ENCODE measurements around the gene AGA.

Gene AGA

DNA sequence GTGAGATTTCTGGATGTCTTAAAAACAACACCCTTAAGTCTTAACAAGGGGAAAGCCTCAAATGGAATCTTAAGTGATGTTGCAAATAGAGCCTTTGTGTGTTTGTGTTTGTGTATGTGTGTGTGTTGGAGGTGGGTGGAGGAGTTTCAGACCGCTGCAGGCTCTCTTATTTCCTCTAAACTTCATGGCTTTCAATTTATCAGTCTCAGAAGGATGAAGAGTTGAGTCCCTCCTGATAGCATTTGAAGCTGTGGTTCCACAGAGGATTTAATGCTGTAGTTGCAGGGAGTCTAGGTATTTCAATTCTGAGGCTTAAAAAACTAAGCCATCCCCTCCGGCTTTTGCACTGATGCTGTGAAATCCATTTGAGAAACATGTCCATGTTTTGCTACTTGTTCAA, 4.3 kb upstream of the AGA start:
- DNase-seq, result no peak

DNA sequence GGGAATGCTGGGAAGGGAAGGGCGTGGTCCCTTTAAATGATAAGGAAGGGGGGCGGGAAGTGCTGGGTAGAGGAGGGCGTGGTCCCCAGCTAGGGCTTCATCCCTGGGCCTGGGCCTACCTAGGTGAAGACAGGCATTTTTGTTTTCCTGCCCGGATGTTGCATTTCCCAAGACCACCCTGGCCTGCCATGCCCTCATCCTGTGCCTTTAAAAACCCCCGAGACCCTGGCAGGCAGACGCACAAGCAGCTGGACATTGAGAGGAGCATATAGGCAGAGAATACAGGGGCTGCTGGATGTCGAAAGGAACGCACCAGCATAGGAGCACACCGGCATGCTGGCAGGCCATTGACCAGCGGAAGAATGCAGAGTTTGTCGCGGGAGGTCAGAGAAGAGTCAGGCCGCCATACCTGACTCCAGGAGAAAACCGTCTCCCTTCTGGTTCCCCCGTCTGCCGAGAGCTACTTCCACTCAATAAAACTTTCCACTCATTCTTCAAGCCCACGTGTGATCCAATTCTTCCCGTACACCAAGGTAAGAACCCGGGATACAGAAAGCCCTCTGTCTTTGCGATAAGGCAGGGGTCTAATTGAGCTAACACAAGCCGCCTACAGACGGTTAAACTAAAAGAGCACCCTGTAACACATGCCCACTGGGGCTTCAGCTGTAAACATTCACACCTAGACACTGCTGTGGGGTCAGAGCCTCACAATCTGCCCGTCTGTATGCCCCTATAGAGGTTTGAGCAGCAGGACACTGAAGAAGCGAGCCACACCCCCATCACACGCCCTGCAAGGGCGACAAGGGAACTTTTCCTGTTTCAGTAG, 2.9 kb upstream of the AGA start:
- no peak for DNase-seq

DNA sequence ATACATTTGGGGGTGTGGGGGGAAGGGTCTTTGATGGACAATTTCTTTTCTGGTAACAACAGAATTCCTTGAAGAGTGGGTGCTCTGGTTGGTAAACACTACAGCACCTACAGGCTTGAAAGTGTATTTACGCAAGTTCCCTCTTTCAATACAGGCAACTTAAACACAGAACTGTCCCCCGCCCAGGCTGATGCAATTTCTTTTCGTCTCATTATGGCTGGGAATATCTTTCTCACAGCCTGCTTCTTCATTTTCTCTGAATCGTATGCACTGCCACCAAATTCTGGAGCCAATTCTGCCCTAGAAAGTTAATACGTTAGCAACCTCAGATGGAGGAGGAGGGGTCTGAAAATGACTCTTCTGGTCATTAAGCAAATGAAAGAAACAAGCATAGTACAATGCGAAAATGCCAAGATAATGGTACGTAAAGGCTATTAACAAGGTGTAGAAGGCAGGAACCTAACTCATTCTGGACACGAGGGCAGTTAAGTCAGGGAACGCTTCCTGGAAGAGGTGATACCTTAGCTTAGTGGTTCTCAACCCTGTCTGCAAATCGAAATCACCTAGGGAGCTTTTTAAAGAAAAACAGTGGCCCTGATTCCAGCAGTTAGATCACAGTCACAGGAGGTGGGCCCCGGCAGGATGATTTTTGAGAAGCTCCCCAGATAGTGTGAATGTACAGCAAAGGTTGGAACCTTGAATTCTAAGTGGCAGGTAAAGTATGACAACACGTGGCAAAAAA, 1.0 kb downstream of the AGA start:
- peak; percentile 42 for DNase-seq

DNA sequence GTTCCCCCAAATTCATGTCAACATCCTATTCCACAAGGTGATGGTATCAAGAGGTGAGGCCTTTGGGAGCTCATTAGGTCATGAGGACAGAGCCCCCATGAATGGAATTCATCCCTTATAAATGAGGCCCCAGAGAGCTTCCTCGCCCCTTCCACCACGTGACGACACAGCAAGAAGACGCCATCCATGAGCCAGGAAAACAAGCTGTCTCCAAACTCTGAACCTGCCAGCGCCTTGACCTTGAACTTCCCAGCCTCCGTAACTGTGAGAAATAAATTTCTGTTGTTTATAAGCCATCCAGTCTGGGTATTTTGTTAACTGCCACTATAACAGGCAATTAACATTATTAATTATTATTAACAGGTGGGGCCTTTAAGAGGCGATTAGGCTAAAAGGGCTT, 5.8 kb downstream of the AGA start:
- DNase-seq, result peak; percentile 7

DNA sequence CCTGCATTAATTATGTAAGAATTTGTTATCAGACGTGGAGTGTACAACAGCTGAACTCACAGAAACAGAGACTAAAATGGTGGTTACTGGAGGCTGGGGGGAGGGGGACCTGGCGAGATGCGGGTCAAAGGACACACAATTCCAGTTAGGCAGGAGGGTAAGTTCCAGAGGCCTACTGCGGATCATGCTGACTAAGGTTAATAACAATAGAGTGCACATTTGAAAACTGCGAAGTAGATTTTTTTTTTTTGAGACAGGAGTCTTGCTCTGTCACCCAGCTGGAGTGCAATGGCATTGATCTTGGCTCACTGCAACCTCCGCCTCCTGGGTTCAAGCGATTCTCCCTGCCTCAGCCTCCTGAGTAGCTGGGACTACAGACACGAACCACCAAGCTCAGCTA, 7.6 kb downstream of the AGA start:
- no peak for DNase-seq

DNA sequence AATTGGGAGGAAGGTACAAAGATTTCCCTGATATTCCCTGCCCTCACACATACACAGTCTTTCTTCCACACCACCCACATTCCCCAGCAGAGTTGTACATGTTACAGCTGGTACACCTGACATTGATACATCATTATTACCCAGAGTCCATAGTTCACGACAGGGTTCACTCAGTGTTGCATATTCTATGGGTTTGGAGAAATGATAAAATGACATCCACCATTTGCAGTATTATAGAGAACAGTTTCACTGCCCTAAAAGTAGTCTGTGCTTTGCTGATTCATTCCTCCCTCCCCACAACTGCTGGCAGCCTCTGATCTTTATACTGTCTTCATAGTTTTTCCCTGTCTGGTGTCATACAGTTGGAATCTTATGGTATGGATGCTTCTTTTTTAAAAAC, 15.0 kb downstream of the AGA start:
- no peak for DNase-seq

DNA sequence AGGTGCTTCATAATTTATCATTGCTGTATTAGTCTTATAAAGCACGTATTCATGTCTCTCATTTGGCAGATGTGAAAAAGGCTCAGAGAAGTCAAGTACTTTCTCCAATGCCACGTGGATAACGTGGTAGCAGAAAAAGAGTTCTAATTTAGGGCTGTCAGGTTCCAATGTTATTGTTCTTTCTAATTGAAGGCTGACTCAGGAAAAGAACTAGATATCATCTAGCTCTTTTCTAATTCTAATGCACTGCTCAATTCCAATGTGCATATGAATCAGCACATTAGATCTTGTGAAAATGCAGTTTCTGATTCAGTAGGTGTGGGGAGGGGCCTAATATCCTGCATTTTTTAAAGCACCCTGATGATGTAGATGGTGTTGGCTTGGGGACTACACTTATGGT, 22.8 kb downstream of the AGA start:
- no peak for DNase-seq

DNA sequence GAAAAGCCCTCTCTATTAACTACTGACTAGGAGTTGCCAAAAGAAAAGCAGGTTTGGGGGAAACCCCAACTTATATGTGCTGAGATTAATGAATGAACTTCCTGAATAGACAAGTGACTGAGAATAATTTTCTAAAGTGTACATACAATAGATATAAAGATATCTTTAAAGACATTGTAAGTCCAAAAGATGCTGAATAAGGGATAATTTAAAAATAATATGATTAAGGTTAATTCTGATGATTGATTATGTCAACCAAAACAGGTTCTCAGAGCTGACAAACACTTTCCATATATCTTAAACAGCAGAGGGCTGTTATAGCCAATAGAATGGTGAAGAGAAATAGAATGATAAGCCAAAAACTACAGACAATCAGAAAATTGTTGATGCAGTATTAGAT, 28.6 kb downstream of the AGA start:
- no peak for DNase-seq

DNA sequence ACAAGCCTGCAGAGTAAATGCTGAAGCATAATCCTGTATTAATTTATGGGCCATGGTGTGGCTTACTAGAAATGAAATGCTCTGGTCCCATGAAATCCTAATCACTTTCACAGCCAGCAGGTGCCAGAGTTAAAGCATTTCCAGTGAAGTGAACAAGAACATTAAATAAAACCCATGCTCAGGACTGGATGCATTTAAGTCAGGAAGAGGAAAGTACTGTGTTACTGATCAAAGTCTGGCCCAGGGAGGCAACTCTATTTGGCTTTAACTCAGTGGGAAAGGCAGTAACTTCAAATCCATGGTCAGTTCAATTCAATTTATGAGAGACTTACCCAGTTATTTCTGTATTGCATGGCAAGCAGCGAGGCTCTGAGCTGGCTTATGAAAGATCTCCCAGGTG, 29.2 kb downstream of the AGA start:
- DNase-seq, result no peak

DNA sequence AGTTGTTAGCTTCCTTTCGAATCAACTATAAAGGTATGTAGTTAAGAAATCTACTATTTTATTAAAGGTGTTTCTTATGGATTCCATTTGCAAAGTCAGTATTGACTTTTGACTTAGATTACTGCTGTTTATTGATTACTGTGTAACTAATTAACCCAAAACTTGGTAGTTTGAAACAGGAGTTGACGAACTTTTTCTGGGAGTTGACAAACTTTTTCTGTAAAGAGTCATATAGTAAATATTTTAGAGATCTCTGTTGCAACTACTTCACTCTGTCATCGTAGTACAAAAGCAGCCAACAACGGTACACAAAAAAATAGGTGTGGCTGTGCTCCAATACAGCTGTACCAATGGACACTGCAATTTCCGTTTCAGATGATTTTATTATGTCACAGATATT, 30.2 kb downstream of the AGA start:
- no peak for DNase-seq

DNA sequence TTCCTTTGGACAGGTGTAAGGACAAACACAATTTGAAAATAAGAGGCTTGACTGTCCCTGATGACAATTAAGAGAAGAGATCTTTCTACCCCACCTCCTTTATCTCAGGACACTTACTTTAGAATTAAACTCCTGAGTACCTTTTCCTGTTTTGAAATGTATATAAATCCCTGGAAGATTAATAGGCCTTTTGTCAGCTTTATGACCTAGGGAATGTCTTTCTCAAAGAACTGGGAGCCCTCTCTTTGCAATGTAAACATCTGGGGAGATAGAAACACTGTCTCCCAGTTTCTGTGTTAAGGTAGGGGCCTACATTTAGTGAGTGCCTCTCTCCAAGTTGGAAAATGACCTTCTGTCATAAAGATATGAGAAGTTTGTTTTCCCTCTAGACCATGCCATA, 31.7 kb downstream of the AGA start:
- no peak for DNase-seq

DNA sequence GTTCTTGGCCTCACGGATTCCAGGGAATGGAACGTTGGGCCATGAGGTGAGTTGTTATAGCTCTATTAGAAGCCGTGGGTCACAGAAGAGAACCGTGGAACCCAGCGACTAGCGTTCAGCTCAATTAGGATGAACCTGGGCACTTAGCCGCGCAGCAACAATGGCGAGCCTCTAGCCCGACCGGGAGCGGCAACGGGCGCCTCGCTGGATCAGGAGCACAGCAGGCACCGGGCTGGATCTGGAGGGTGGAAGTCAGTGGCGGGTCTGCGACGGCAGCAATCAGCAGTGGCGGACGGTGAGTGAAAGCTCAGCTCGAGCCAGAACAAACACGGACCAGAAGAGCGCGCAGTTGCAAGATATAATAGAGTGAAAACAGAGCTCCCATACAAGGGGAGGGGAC, 34.2 kb downstream of the AGA start:
- no peak for DNase-seq

DNA sequence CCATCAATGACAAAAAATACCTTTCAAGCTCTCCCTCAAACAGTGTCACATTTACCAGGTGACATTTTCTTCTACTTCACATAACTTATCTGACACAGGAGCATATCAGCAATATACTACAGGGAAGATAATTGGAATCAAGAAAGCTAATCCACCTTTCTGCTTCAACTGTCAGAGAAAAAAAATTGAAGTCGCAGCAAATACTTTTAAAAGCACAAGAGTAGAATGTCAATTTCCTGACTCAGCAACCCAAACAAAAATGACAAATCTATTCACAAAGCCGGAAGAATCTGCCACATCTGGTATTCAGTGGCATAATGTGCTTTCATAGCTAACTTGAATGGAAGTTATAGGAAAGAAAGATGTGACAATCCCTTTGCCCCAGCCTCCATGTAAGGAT, 36.7 kb downstream of the AGA start:
- no peak for DNase-seq

DNA sequence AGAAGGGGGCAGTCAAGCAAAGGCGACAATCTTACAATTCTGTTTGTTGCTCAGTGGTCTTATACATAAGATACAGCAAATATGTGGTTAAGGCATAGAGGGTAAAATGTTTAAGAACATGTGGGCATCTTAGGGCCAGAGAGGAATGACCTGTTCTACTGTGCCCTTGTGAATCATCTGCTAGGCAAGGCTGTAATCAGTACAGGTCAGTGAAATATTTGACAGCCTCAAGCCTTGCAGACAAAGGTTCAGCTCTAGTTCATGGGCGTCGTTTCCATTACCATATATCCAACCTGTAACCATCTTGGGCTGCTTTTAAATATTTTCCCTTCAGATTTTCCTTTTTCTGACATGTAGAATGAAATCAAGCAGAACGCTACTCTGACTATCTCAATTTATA, 37.3 kb downstream of the AGA start:
- DNase-seq, result no peak

DNA sequence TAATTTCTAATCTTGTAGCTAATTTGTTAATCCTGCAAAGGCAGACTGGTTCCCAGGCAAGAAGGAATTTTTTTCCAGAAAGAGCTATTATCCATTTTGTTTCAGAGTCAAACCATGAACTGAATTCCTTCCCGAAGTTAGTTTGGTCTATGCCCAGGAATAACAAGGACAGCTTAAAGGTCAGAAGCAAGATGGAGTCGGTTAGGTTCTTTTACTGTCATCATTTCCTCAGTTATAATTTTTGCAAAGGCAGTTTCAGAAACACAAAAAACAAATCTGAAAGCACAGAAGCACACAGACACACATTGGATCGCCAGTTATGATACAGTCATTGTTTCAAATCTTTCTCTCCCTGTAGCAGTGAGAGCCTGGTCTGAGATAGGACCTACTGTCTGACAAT, 37.9 kb downstream of the AGA start:
- no peak for DNase-seq

DNA sequence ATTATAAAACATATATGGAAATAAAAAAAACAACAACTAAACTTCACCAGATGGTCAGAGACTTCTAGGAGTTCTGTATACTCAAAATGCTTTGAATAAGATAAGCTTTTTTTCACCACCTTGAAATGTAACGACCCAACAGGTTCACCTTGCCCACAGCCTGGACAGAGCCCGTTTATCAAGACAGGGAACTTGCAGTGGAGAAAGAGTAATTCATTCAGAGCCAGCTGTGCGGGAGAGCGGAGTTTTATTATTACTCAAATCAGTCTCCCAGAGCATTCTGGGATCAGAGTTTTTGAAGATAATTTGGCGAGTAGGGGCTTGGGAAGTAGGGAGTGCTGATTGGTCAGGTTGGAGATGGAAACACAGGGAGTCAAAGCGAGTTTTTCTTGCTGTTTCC, 38.5 kb downstream of the AGA start:
- DNase-seq, result no peak

DNA sequence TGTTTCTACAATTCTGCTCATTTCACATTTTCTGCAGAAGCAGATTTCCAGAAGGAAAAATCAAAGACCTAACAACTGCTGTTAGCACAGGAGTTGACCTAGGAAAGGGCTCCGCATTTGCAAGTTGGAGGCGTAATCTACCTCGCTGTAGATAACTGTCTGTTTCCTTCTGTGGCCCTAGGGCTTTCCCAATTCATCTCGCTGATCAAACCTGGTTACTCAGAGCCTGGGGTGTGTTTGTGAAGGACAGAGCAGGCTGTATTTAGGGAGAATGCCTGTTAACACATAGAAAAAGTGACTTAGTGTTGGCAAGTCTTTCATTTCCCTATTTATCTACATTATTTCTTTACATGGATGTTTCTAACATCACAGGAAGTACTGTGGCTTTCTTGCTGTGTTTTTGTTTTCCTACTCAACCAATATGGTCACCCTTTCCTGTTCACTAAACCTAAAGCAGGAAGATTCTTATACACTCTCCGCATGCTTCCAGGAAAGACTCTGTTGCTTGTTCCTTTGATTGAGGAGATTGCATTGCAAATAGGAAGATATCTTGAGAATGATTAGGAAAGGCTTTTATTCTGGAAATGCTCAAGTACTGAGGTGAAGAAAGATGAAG, 40.5 kb downstream of the AGA start:
- no peak for DNase-seq

DNA sequence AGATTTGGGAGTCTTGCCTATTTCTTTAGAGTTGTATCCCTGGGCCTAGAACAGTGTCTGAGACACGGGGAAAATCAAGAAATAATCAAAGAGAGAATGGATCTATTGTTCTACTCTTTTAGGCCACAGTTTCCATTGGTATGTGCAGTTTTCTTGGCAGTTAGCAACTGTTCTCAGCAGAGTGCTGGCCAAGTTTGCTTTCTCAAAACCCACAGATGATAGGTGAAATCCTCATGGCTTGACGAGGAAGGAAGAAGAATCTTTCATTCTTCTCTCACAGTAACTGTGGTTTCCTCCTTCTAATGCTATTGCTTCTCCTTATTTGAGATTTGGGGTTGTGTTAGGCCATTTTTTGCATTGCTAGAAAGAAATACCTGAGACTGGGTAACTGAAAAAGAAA, 42.2 kb downstream of the AGA start:
- DNase-seq, result no peak

DNA sequence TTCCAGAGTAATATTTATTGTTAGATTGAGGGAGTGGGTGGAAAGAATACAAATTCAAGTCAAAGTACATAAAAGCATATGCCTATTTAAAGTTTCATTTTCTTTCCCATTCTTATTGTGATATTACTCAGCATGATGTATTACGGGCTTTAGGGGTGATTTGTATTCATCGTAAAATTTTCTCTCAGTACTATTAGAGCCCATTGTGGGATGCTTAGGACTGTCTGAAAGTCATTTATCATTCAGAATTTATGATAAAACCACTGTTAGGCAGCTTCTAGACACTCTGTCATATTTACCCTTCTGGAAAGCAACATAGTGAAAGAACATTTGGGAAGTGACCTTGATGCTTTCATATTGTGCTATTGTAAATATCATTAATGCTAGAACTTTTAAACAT, 45.9 kb downstream of the AGA start:
- DNase-seq, result no peak

DNA sequence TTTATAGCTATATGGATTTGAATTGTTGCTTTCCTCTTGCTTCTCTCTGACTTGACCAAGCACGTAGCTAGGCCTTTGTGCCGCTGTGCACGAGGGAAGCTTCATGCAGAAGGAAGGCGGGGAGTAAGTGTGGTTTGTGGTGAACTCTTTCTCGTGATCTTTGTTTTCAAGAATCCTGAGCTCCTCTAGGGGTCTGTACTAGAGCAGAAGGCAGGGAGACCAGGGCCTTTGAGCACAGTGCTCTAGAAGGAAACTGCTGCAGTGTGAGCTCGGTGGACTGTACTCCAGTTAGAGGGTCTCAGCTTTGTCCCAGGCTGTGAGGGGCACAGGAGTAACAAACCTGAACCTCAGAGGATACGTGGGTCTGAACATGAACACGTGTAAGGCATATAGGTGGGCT, 49.0 kb downstream of the AGA start:
- no peak for DNase-seq

DNA sequence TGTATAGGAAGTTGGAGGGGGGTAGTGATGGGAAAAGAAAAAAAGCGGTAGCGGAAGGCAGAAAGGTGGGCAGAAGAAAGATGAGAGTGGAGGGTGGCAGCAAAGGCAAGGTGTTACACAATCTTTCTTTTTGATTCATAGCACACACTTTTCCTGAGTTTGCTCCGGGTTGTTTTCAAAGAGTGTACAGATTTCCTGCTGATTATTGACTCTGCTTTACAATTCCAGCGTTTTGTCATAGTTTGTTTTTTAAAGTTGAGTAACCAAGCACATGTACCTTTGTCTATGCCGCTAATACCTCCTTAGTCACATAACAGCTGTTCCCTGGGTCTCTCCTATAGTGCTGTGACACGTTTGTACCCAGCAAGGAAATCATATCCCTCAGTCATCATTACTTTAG, 50.3 kb downstream of the AGA start:
- DNase-seq, result no peak

DNA sequence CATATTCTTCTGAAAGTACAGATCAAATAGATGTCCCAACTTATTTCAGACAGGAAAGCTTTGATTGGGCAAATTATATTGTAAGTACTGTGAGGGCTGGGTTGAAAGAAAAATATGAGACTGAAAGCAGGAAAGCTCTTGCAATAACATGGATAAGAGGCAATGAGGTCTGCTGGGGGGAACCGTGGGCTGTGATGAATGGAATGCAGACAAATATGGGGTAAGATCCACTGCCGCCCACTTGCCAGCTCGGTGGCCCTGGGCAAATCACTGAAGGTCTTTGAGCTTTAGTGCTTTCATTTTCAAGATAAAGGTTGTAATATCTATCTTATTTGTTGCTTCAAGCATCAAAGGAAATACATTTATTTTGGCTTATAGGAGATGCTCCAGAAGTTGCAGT, 51.0 kb downstream of the AGA start:
- no peak for DNase-seq

DNA sequence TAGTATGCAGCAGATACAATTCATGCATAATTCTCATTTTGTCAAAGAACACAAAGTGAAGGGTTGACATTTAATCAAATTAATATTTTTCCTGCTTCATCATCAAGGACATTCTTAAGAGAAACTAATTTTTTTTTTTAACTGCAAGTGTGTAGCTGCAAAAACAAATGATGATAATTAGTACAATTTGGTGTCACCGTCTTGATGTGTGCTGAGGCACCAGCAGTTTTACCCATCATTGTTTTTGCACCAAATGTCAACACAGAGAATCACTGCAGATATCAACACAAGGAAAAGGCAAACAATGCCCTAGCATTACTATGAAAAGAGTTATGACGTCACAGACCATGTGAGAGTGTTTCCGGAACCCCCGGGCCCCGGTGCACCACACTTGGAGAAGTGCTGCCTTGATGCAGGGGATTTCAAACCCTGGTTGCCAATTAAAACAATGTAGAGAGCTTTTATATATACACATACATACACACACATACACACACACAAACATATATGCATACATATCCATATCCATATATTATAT, 55.9 kb downstream of the AGA start:
- DNase-seq, result no peak

Measured in NCI-H82 (cell line).